Body of pancreas (tissue), 4 donors: Measurements from ENCODE around the gene SLC17A5. TPM values are rescaled to one million over a fixed set of nuclear protein-coding genes. Genes with fewer than 3 reads are reported as not detected.

Experiments
- ATAC-seq: fragments of 150-250 bp; one replicate; pipeline ENCODE4 v1.9.1; 2016
- DNase-seq, 4 donors: peaks; one replicate each; pipeline ENCODE4 v3.0.0-alpha.2; 2019
- H3K27ac ChIP-seq, 4 donors: fragments of 200-600 bp; sonication (generic); 1 replicate in 3 of 4; 2 replicates in 1 of 4; pipeline versions ENCODE4 v1.5.1 to v1.6.1; 2016 to 2019; ENCODE audit warnings: mild to moderate bottlenecking in 1 of 4, mixed read lengths in 1 of 4, moderate library complexity in 1 of 4
- H3K27me3 ChIP-seq, 2 donors: fragments of 200-600 bp; sonication (generic); one replicate each; pipeline ENCODE4 v1.6.0; 2016; ENCODE audit warnings: mild to moderate bottlenecking in 1 of 2
- H3K36me3 ChIP-seq, 2 donors: fragments of 200-600 bp; sonication (generic); replicated peaks in 1 of 2; 2 replicates each; pipeline ENCODE4 v1.5.1; 2016; ENCODE audit warnings: low read depth in 2 of 2; ENCODE audit not compliant: insufficient read depth in 1 of 2
- H3K4me1 ChIP-seq: fragments of 200-600 bp; sonication (generic); one replicate; pipeline ENCODE4 v1.6.0; 2016
- H3K4me3 ChIP-seq, 2 donors: fragments of 200-600 bp; sonication (generic); 1 replicate in 1 of 2; 2 replicates in 1 of 2; pipeline ENCODE4 v1.5.1; 2016 to 2019
- H3K9me3 ChIP-seq, 3 donors: fragments of 200-600 bp; sonication (generic); 1 replicate in 2 of 3; 2 replicates in 1 of 3; pipeline ENCODE4 v1.5.1; 2016
- CTCF ChIP-seq, 7 experiments: fragments of 450-650 bp in 4 of 7; fragments of 200-600 bp in 3 of 7; sonication (generic) in 3 of 7; IDR thresholded peaks; one replicate each; pipeline ENCODE4 v1.5.1; 2016 to 2019; ENCODE audit warnings: antibody characterized with exemption in 7 of 7
- POLR2A ChIP-seq, 3 donors: fragments of 450-650 bp; IDR thresholded peaks; one replicate each; pipeline ENCODE4 v1.6.1; 2016; ENCODE audit warnings: antibody characterized with exemption in 3 of 3, mild to moderate bottlenecking in 2 of 3
- WGBS, 2 donors: methylation state at CpG; one replicate each; pipeline ENCODE4 v1.1.5; 2017; 5-methylcytosine and 5-hydroxymethylcytosine counted together
- intact Hi-C: fragments of 100-400 bp; cut with DNase I; formaldehyde crosslinking; loops from one replicate; pipeline ENCODE4 v1.15.1; 2023
- total RNA-seq, 2 donors: library from RNA; depleted of rRNA; stranded (reverse); fragments of >200 nt; gene quantifications; one replicate each; pipeline ENCODE4 v1.1.0, GENCODE V29; 2016

SLC17A5 gene
- total RNA-seq, 2 donors from 2014 or later: 4.9 to 11.2 TPM

DNA sequence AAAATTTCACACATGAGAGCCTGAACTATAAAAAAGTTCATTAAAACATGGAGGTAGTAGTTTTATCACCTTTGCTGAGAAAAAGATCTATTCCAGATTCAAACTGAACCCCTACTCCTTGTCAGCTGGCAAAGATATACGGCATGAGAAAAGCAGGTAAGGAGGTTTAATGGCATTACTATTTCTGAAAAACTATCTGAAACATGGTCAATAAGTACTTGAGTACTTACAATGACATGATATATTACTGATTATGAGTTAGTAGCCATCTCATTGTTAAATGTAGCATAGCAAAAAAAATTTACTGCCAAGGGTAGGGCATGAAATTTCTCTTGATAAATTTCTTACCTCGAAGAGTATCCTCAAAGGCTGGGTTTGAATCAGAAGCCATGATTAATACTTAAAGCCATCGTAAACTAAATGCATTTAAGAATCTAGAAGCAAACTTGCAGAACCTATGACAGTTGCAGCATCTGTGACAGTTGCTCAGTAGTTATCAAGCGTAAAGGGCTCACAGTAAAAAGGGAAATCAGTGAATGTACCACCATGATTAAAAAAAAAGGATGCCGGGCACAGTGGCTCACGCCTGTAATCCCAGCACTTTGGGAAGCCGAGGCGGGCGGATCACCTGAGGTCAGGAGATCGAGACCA lies 8.7 kb downstream of the SLC17A5 start:
- no peak for ATAC-seq
- Histone ChIP-seq H3K4me1 (peaks cover 3% of the 10 kb centered on the region), H3K27ac (no peak overlapping the region), H3K4me3 (no peak overlapping the region), H3K27me3 (no peaks in the 10 kb centered on the region), H3K36me3 (no peaks in the 10 kb centered on the region), H3K9me3 (no peaks in the 10 kb centered on the region)
- intact Hi-C loops: no loop called here
- DNase-seq: no peak
- no peak for TF ChIP-seq POLR2A (IDR thresholded peaks at IDR 0.05)
- no peak for TF ChIP-seq CTCF (IDR thresholded peaks at IDR 0.05)
- 50 to 64% methylated on average over 10 of the region's 10 CpGs for WGBS, 2 donors

- H3K36me3 ChIP-seq: no peaks in the 10 kb centered on the region
- WGBS, 2 donors: 86 to 89% methylated on average over 2 of the region's 2 CpGs
- H3K4me1 ChIP-seq: peaks cover 3% of the 10 kb centered on the region
- no peak overlapping the region for H3K4me3 ChIP-seq
- H3K27me3 ChIP-seq: no peaks in the 10 kb centered on the region
- TF ChIP-seq CTCF (IDR thresholded peaks at IDR 0.05) (no peak), POLR2A (IDR thresholded peaks at IDR 0.05) (no peak)
- DNase-seq (no peak), ATAC-seq (no peak)
- no peak overlapping the region for H3K27ac ChIP-seq
- intact Hi-C loops: no loop called here
- H3K9me3 ChIP-seq: no peaks in the 10 kb centered on the region
Observed at GRCh38 chr6:73644030-73644429, 9.8 kb downstream of the SLC17A5 start.

DNA sequence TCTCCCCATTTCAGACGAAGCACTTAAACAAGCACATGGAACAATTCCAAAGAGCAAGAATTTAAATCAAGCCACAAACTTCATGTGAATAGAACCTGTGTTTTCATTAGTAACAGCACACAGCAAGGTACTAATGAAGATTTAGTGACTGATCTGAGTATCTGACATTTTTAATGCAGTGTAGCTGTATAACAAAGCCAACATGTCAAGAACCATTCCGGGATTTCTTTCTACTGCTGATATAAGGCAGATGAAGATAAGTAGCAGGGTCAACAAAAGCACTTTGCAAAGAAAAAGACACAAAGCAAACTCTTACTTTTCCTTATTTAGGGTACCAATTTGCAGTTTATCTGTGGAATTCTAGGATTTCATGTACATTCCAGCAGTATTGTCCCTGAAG lies 11.3 kb downstream of the SLC17A5 start:
- ATAC-seq (no peak), DNase-seq (no peak)
- H3K4me3 ChIP-seq: no peak overlapping the region
- no peak for TF ChIP-seq CTCF (IDR thresholded peaks at IDR 0.05)
- no peak for TF ChIP-seq POLR2A (IDR thresholded peaks at IDR 0.05)
- no peak overlapping the region for H3K27ac ChIP-seq
- 45 to 52% methylated on average over 2 of the region's 2 CpGs for WGBS, 2 donors
- no peaks in the 10 kb centered on the region for H3K27me3 ChIP-seq
- H3K9me3 ChIP-seq: no peaks in the 10 kb centered on the region
- H3K36me3 ChIP-seq: no peaks in the 10 kb centered on the region
- H3K4me1 ChIP-seq: peaks cover 3% of the 10 kb centered on the region
- intact Hi-C loops: no loop called here

DNA sequence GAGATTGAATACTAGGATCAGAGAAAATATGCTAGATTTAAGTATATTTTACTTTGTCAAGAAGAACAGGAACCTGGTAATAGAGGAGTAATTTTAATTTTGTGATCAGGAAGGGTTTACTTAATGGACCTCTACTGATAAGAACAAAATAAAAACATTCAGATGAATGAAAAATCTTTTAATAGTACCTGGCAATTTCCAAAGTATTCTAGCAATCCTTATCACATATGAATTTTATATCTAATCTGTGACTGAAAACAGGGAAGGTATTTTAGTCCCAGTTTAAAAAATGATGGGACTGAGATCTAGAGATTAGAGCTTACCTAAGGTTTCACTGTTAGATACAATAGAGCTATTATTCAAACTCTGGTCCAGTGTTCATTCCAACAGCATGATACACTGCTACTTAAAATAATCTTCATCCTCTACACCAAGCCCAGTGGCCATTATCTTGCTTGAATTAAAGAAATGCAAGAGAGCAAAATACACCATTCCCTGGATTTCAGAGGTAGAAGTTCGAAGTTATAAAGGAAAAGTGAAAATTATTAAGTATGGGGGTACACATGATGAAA lies 13.5 kb downstream of the SLC17A5 start:
- DNase-seq (no peak), ATAC-seq (peak; percentile 89)
- H3K4me1 ChIP-seq: peaks cover 3% of the 10 kb centered on the region
- TF ChIP-seq CTCF (IDR thresholded peaks at IDR 0.05) (no peak), POLR2A (IDR thresholded peaks at IDR 0.05) (no peak)
- no peaks in the 10 kb centered on the region for H3K9me3 ChIP-seq
- H3K36me3 ChIP-seq: no peaks in the 10 kb centered on the region
- peak overlapping the region in 3 of 4 donors; percentile 27 to 51 (median 45) for H3K27ac ChIP-seq
- WGBS, 2 donors: 70 to 75% methylated on average over 1 of the region's 1 CpG
- H3K27me3 ChIP-seq: no peaks in the 10 kb centered on the region
- no peak overlapping the region for H3K4me3 ChIP-seq
- intact Hi-C loops: no loop called here

- Histone ChIP-seq H3K27me3 (no peaks in the 10 kb centered on the region), H3K27ac (no peak overlapping the region), H3K4me1 (peaks cover 3% of the 10 kb centered on the region), H3K36me3 (no peaks in the 10 kb centered on the region), H3K9me3 (no peaks in the 10 kb centered on the region), H3K4me3 (no peak overlapping the region)
- no peak for DNase-seq
- TF ChIP-seq CTCF (IDR thresholded peaks at IDR 0.05) (no peak), POLR2A (IDR thresholded peaks at IDR 0.05) (no peak)
- 68 to 73% methylated on average over 4 of the region's 4 CpGs for WGBS, 2 donors
- intact Hi-C loops: no loop called here
- no peak for ATAC-seq
Observed at GRCh38 chr6:73639040-73639439, 14.8 kb downstream of the SLC17A5 start.
